Measurements from ENCODE around the gene SLC38A3. TPM values are rescaled to one million over a fixed set of nuclear protein-coding genes. Genes with fewer than 3 reads are reported as not detected.

SLC38A3 gene
- total RNA-seq, 1 donor from 2014 or later, result not detected

GRCh38 chr3:50203809-50204803 is 965 bp upstream of the SLC38A3 start:
- H3K4me3 ChIP-seq (ENCODE audit: low read depth, low read length), result no peak overlapping the region
- DNase-seq (ENCODE audit: low read depth), result no peak
- TF ChIP-seq CTCF (conservative IDR thresholded peaks at IDR 0.05; ENCODE audit: low read depth, low read length), result no peak

- no peak for DNase-seq (ENCODE audit: low read depth)
- peak overlapping the region; percentile 34 for H3K4me3 ChIP-seq (ENCODE audit: low read depth, low read length)
- no peak for TF ChIP-seq CTCF (conservative IDR thresholded peaks at IDR 0.05; ENCODE audit: low read depth, low read length)
These were observed 574 bp downstream of the SLC38A3 start for GRCh38 chr3:50205413-50206276.

- TF ChIP-seq CTCF (conservative IDR thresholded peaks at IDR 0.05; ENCODE audit: low read depth, low read length), result no peak
- DNase-seq (ENCODE audit: low read depth), result no peak
These were observed 2.4 kb downstream of the SLC38A3 start for GRCh38 chr3:50207359-50208042.

DNA sequence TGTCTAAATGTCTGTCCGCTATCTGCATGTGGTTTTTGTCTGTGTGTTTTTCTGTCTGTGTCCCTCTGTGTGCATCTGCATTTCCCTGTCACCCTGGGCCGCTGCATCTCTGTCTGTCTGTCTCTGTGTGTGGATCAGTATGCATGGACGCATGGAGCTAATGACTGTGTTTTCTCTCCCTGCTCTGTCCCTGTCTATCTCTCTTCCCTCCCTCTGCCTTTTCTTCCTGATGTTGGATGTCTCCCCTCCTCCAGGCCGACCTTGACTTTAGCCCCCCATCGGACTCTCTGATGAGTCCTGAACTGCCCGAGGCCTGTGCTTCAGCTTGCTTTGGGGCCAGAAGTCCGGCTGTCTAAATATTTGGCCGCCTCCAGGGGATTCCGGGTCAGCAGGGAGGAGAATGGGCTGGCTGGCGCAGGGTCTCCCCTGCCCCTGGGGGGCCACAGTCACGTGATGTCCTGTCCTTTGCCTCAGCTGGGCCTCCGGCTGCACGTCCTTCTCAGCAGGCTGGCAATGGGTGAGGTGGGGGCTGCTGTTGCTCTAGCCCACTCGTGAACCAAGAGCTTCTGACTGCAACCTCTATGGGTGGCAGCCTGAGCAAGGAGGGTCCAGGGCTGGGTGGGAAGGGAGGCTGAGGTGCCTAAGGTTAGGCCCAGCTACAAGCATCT is 3.7 kb downstream of the SLC38A3 start:
- no peak for DNase-seq (ENCODE audit: low read depth)
- TF ChIP-seq CTCF (conservative IDR thresholded peaks at IDR 0.05; ENCODE audit: low read depth, low read length), result no peak
- no peak overlapping the region for H3K4me3 ChIP-seq (ENCODE audit: low read depth, low read length)

More at GRCh38 chr3:50207359-50208042, 2.4 kb downstream of the SLC38A3 start:
- no peak overlapping the region for H3K4me3 ChIP-seq (ENCODE audit: low read depth, low read length)

GRCh38 chr3:50210176-50210509 is 5.1 kb downstream of the SLC38A3 start:
- DNase-seq (ENCODE audit: low read depth), result no peak
- no peak for TF ChIP-seq CTCF (conservative IDR thresholded peaks at IDR 0.05; ENCODE audit: low read depth, low read length)

More at GRCh38 chr3:50210176-50210509, 5.1 kb downstream of the SLC38A3 start:
- H3K4me3 ChIP-seq (ENCODE audit: low read depth, low read length), result no peak overlapping the region
